HEK293T (cell line): ENCODE measurements around the gene UFC1.

Experiments used
- CTCF ChIA-PET: fragments of 350-600 bp; formaldehyde crosslinking; extraction: SDS; loops from one replicate; lab custom pipeline; 2021; ENCODE audit warnings: antibody characterized with exemption, inconsistent platforms; lab: Yijun Ruan, JAX
- POLR2A ChIA-PET: fragments of 350-600 bp; formaldehyde crosslinking; extraction: SDS; loops from one replicate; lab custom pipeline; 2020; ENCODE audit warnings: antibody characterized with exemption, inconsistent platforms; lab: Yijun Ruan, JAX
- DNase-seq: peaks from one replicate; pipeline ENCODE4 v3.0.0; 2012; ENCODE audit warnings: mixed read lengths; ENCODE audit errors: extremely low spot score
- ARNT ChIP-seq: fragments of 450-650 bp; IDR thresholded peaks from 2 replicates; pipeline ENCODE4 v1.6.1; 2017; ENCODE audit warnings: mild to moderate bottlenecking
- BHLHE40 ChIP-seq: fragments of 450-650 bp; IDR thresholded peaks from 2 replicates; pipeline ENCODE4 v1.6.1; 2016; ENCODE audit warnings: mild to moderate bottlenecking, moderate library complexity, borderline replicate concordance
- CTBP1 ChIP-seq: fragments of 450-650 bp; IDR thresholded peaks from 2 replicates; pipeline ENCODE4 v1.6.1; 2016; ENCODE audit warnings: borderline replicate concordance
- ELF4 ChIP-seq: fragments of 450-650 bp; IDR thresholded peaks from 2 replicates; pipeline ENCODE4 v1.6.1; 2017; ENCODE audit warnings: antibody characterized with exemption
- FOXA1 ChIP-seq: fragments of 450-650 bp; IDR thresholded peaks from 2 replicates; pipeline ENCODE4 v1.6.1; 2016; ENCODE audit warnings: mild to moderate bottlenecking
- FOXK2 ChIP-seq: fragments of 450-650 bp; IDR thresholded peaks from 2 replicates; pipeline ENCODE4 v1.6.1; 2016; ENCODE audit warnings: mild to moderate bottlenecking
- FOXM1 ChIP-seq: fragments of 450-650 bp; IDR thresholded peaks from 2 replicates; pipeline ENCODE4 v1.6.1; 2017; ENCODE audit warnings: mild to moderate bottlenecking, borderline replicate concordance
- HDGF ChIP-seq: fragments of 450-650 bp; IDR thresholded peaks from 2 replicates; pipeline ENCODE4 v1.6.1; 2017; ENCODE audit warnings: antibody characterized with exemption, borderline replicate concordance
- L3MBTL2 ChIP-seq: fragments of 450-650 bp; conservative IDR thresholded peaks from 2 replicates; pipeline ENCODE4 v1.6.1; 2016; ENCODE audit warnings: mild to moderate bottlenecking
- LEF1 ChIP-seq: fragments of 450-650 bp; IDR thresholded peaks from 2 replicates; pipeline ENCODE4 v1.6.1; 2017; ENCODE audit warnings: mild to moderate bottlenecking, borderline replicate concordance
- NFRKB ChIP-seq: fragments of 450-650 bp; IDR thresholded peaks from 2 replicates; pipeline ENCODE4 v1.6.1; 2016; ENCODE audit warnings: mild to moderate bottlenecking, moderate library complexity
- PKNOX1 ChIP-seq: fragments of 450-650 bp; IDR thresholded peaks from 2 replicates; pipeline ENCODE4 v1.6.1; 2016
- SP1 ChIP-seq: fragments of 450-650 bp; IDR thresholded peaks from 2 replicates; pipeline ENCODE4 v1.6.1; 2017
- SUZ12 ChIP-seq: fragments of 450-650 bp; IDR thresholded peaks from 2 replicates; pipeline ENCODE4 v1.6.1; 2016; ENCODE audit warnings: mild to moderate bottlenecking
- TARDBP ChIP-seq: fragments of 450-650 bp; IDR thresholded peaks from 2 replicates; pipeline ENCODE4 v1.6.1; 2016
- ZNF384 ChIP-seq: fragments of 450-650 bp; IDR thresholded peaks from 2 replicates; pipeline ENCODE4 v1.6.1; 2016

UFC1 gene

GRCh38 chr1:161188381-161188780, 34.6 kb downstream of the UFC1 start:
- ChIA-PET POLR2A (interaction anchor here (1.4 kb wide), 1 partner anchor 13 kb away, joined by 4 read pairs; the partner anchor contains the start of gene NDUFS2), CTCF (no interaction called here)
- DNase-seq: no peak

GRCh38 chr1:161189036-161189435, 35.3 kb downstream of the UFC1 start:
- TF ChIP-seq PKNOX1: no peak
- TF ChIP-seq CTBP1: no peak
- TF ChIP-seq LEF1: no peak
- TF ChIP-seq ZNF384: no peak
- no peak for TF ChIP-seq NFRKB
- TF ChIP-seq SUZ12: no peak
- no peak for TF ChIP-seq ARNT
- TF ChIP-seq HDGF: no peak
- TF ChIP-seq FOXM1: no peak
- no peak for TF ChIP-seq BHLHE40
- ChIA-PET POLR2A (no interaction called here), CTCF (no interaction called here)
- no peak for DNase-seq

More at GRCh38 chr1:161188381-161188780, 34.6 kb downstream of the UFC1 start:
- TF ChIP-seq FOXA1 (no peak), FOXK2 (no peak), PKNOX1 (no peak), LEF1 (no peak), NFRKB (no peak), FOXM1 (no peak), SUZ12 (no peak), HDGF (no peak), ELF4 (no peak)

GRCh38 chr1:161190962-161191521, 37.3 kb downstream of the UFC1 start:
- ChIA-PET POLR2A (interaction anchor here (0.8 to 1.1 kb wide), 2 partner anchors 11 to 20 kb away, joined by 3 to 4 read pairs; partner anchors contain the start of gene NDUFS2), CTCF (interaction anchor here (1.0 to 2.2 kb wide), 5 partner anchors 8 to 191 kb away, joined by 3 to 7 read pairs (median 4); partner anchors contain the start of genes PPOX and TOMM40L)
- no peak for DNase-seq
- TF ChIP-seq ARNT (no peak), TARDBP (no peak), NFRKB (no peak), PKNOX1 (no peak), BHLHE40 (no peak), HDGF (no peak), ZNF384 (no peak), ELF4 (no peak), FOXM1 (no peak), LEF1 (no peak), SUZ12 (no peak), FOXK2 (no peak), L3MBTL2 (no peak), FOXA1 (no peak), CTBP1 (no peak), SP1 (no peak)

- ChIA-PET CTCF (interaction anchor here (1.0 to 2.2 kb wide), 6 partner anchors 9 to 190 kb away, joined by 3 to 9 read pairs (median 4); partner anchors contain the start of genes NDUFS2, PPOX and TOMM40L), POLR2A (interaction anchor here (1.1 to 2.4 kb wide), 2 partner anchors 10 kb away, joined by 4 to 13 read pairs; partner anchors contain the start of gene NDUFS2)
- no peak for TF ChIP-seq BHLHE40
- TF ChIP-seq ZNF384: no peak
- no peak for TF ChIP-seq FOXK2
- no peak for TF ChIP-seq PKNOX1
- no peak for TF ChIP-seq HDGF
- no peak for TF ChIP-seq CTBP1
- no peak for TF ChIP-seq L3MBTL2
- TF ChIP-seq SUZ12: no peak
- TF ChIP-seq ELF4: no peak
- no peak for TF ChIP-seq LEF1
- TF ChIP-seq NFRKB: no peak
- TF ChIP-seq FOXA1: no peak
- no peak for TF ChIP-seq TARDBP
- no peak for TF ChIP-seq FOXM1
- TF ChIP-seq ARNT: no peak
- DNase-seq: no peak
These were observed 38.2 kb downstream of the UFC1 start for GRCh38 chr1:161191971-161192370.
